PC-9 (cell line): ENCODE results near the gene GALNT2. TPM values are rescaled to one million over a fixed set of nuclear protein-coding genes. Genes with fewer than 3 reads are reported as not detected.
A peak's percentile ranks its signal among the peaks of the same experiment; 100 is the strongest.

Source experiments
- BruUV-seq: library from RNA; stranded (reverse); fragments of 400-500 nt; replicated peaks from 2 replicates; lab custom pipeline; 2021; lab: Mats Ljungman, UMichigan
- CTCF ChIA-PET: fragments of 300-600 bp; sonication (Branson Sonifier 250); formaldehyde crosslinking; loops from one replicate; lab custom pipeline; 2022; ENCODE audit warnings: antibody characterized with exemption; lab: Charles Lee
- POLR2A ChIA-PET: fragments of 300-600 bp; sonication (Branson Sonifier 250); formaldehyde crosslinking; loops from one replicate; lab custom pipeline; 2022; ENCODE audit warnings: antibody characterized with exemption; ENCODE audit not compliant: unreplicated experiment; lab: Charles Lee
- DNase-seq, 2 experiments: peaks; one replicate each; pipeline versions ENCODE4 v3.0.0 to v3.0.0-alpha.2; 2015 to 2022; ENCODE audit warnings: mixed read lengths in 1 of 2
- H2AFZ ChIP-seq: fragments of 200-600 bp; sonication (generic); 2 replicates; pipeline ENCODE4 v1.8.1; 2017; ENCODE audit warnings: antibody characterized with exemption
- H3F3A ChIP-seq: fragments of 200-600 bp; sonication (generic); 2 replicates; pipeline ENCODE4 v1.8.1; 2017; ENCODE audit warnings: antibody characterized with exemption, mild to moderate bottlenecking, low read depth; ENCODE audit not compliant: insufficient read depth
- H3K27ac ChIP-seq: fragments of 200-600 bp; sonication (generic); 2 replicates; pipeline ENCODE4 v1.6.1; 2016; ENCODE audit warnings: mixed run types
- H3K27me3 ChIP-seq: fragments of 200-600 bp; sonication (generic); 2 replicates; pipeline ENCODE4 v1.6.1; 2016; ENCODE audit warnings: low read depth, mixed run types; ENCODE audit not compliant: insufficient read depth
- H3K36me3 ChIP-seq: fragments of 200-600 bp; sonication (generic); 2 replicates; pipeline ENCODE4 v1.6.1; 2016; ENCODE audit warnings: low read depth, mixed run types
- H3K4me1 ChIP-seq: fragments of 200-600 bp; sonication (generic); replicated peaks from 2 replicates; pipeline ENCODE4 v1.6.1; 2016; ENCODE audit warnings: mixed run types; ENCODE audit not compliant: insufficient read depth
- H3K4me2 ChIP-seq: fragments of 200-600 bp; sonication (generic); 2 replicates; pipeline ENCODE4 v1.6.1; 2017; ENCODE audit warnings: mixed run types
- H3K4me3 ChIP-seq: fragments of 200-600 bp; sonication (generic); 2 replicates; pipeline ENCODE4 v1.6.1; 2016; ENCODE audit warnings: mixed run types
- H3K79me2 ChIP-seq: fragments of 200-600 bp; sonication (generic); 2 replicates; pipeline ENCODE4 v1.6.1; 2017; ENCODE audit warnings: low read depth, mixed run types
- H3K9me2 ChIP-seq: fragments of 200-600 bp; sonication (generic); 2 replicates; pipeline ENCODE4 v1.8.1; 2017; ENCODE audit warnings: mild to moderate bottlenecking; ENCODE audit not compliant: insufficient read depth
- H3K9me3 ChIP-seq: fragments of 200-600 bp; sonication (generic); 2 replicates; pipeline ENCODE4 v1.8.1; 2016; ENCODE audit warnings: low read depth; ENCODE audit not compliant: insufficient read depth
- H4K20me1 ChIP-seq: fragments of 200-600 bp; sonication (generic); 2 replicates; pipeline ENCODE4 v1.8.1; 2017; ENCODE audit not compliant: insufficient read depth
- EZH2 ChIP-seq: fragments of 200-600 bp; sonication (generic); IDR thresholded peaks from 2 replicates; pipeline ENCODE4 v1.8.0; 2017; ENCODE audit warnings: antibody characterized with exemption, low read depth
- intact Hi-C: fragments of 100-400 bp; cut with micrococcal nuclease; formaldehyde crosslinking; loops from one replicate; pipeline ENCODE4 v1.10.0; 2022; ENCODE audit not compliant: unreplicated experiment
- total RNA-seq: library from RNA; stranded (reverse); gene quantifications from 2 replicates; pipeline ENCODE4 v1.2.3, GENCODE V29; 2021
- TF ChIP-seq, protein P1 (sequence below): fragments of 200-600 bp; sonication (generic); conservative IDR thresholded peaks from 2 replicates; pipeline ENCODE4 v1.6.1; 2017; ENCODE audit warnings: mixed run types, antibody characterized with exemption, mild to moderate bottlenecking, moderate library complexity

GALNT2 gene
- total RNA-seq, 1 experiment from 2014 or later = 121 TPM

DNA sequence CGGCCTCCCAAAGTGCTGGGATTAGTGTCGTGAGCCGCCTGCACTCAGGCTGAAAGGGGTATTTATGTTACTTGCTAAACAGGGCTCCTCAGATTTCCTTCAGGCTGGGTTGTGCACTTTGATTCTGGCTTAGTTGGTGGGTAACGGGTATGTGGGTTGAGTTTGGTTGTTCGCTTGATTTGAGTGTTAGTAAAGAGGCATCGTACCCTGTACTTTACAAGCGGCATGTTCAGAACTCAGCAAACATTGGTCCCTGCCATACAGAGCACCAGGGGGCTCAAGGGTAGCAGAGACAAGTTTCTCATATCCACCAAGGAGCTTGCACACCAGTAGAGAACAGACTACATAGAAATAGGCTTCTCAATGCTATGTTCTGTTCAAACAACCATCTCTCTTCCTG is 211.3 kb downstream of the GALNT2 start:
- BruUV-seq = no TSS peak
- Histone ChIP-seq H3K4me2 (no peak overlapping the region), H3K4me3 (no peak overlapping the region), H3F3A (peaks cover 16% of the 10 kb centered on the region), H3K27ac (no peak overlapping the region), H3K79me2 (no peaks in the 10 kb centered on the region), H4K20me1 (no peaks in the 10 kb centered on the region), H2AFZ (no peak overlapping the region), H3K36me3 (peaks cover 15% of the 10 kb centered on the region), H3K4me1 (no peaks in the 10 kb centered on the region), H3K9me3 (no peaks in the 10 kb centered on the region), H3K27me3 (no peaks in the 10 kb centered on the region), H3K9me2 (no peaks in the 10 kb centered on the region)
- no peak for DNase-seq
- ChIA-PET POLR2A (no interaction called here), CTCF (no interaction called here)
- TF ChIP-seq, protein P1, sequence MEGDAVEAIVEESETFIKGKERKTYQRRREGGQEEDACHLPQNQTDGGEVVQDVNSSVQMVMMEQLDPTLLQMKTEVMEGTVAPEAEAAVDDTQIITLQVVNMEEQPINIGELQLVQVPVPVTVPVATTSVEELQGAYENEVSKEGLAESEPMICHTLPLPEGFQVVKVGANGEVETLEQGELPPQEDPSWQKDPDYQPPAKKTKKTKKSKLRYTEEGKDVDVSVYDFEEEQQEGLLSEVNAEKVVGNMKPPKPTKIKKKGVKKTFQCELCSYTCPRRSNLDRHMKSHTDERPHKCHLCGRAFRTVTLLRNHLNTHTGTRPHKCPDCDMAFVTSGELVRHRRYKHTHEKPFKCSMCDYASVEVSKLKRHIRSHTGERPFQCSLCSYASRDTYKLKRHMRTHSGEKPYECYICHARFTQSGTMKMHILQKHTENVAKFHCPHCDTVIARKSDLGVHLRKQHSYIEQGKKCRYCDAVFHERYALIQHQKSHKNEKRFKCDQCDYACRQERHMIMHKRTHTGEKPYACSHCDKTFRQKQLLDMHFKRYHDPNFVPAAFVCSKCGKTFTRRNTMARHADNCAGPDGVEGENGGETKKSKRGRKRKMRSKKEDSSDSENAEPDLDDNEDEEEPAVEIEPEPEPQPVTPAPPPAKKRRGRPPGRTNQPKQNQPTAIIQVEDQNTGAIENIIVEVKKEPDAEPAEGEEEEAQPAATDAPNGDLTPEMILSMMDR = no peak
- no peak for TF ChIP-seq EZH2
- intact Hi-C loops = no loop called here

DNA sequence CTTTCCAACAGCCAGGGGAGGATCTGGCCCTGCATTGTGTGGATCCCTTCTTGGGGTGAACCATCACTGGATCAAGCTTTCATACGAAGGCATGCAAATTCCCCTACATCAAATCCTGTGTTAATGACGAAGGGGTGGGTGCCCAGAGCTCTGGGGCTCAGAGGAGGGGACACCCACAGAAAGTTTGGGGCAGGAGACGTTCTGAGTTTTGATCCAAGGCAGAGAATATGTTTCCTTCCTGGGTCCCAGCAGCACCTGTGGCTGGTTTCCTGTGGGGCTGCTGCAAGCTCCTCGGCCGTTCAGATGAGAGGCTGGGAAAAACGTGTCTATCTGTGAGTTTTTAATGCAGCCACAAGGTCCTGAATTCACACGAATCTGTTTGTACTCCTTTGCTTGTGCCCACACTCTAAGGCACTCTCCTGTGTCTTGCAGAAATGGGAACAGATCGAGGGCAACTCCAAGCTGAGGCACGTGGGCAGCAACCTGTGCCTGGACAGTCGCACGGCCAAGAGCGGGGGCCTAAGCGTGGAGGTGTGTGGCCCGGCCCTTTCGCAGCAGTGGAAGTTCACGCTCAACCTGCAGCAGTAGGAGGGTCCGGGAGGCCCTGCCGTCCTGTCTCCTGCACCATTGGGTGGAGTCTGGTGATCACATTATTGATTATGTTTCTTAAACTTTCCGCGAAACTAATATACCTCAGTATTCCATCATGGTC is 212.0 kb downstream of the GALNT2 start:
- peaks cover 15% of the 10 kb centered on the region for H3K36me3 ChIP-seq
- no peaks in the 10 kb centered on the region for H3K4me1 ChIP-seq
- no peak overlapping the region for H3K27ac ChIP-seq
- TF ChIP-seq, protein P1 = no peak
- TF ChIP-seq EZH2 = no peak
- H3F3A ChIP-seq = peaks cover 16% of the 10 kb centered on the region
- POLR2A ChIA-PET = no interaction called here
- no peaks in the 10 kb centered on the region for H3K9me2 ChIP-seq
- CTCF ChIA-PET = no interaction called here
- no peaks in the 10 kb centered on the region for H3K27me3 ChIP-seq
- no peak overlapping the region for H2AFZ ChIP-seq
- H3K4me3 ChIP-seq = no peak overlapping the region
- no peak overlapping the region for H3K4me2 ChIP-seq
- H3K79me2 ChIP-seq = no peaks in the 10 kb centered on the region
- no peak for DNase-seq
- H3K9me3 ChIP-seq = no peaks in the 10 kb centered on the region
- H4K20me1 ChIP-seq = no peaks in the 10 kb centered on the region
- BruUV-seq = no TSS peak
- intact Hi-C loops = no loop called here

DNA sequence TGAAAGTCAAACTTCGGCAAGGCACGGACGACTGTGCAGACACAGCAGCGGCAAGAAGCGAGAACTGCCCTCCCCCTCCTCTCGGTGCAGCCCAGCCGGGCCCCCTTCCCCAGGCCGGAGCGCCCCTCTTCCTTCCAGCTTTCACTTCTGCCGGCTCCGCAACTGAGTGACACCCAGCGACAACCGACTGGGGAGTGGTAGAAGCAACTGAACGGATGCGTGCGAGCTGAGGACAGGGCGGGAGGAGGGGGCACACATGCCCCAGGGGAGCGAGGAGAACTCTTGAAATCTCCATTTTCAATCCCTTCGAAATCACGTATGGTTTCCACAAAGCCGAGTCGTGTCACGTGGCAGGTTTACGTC is 212.5 kb downstream of the GALNT2 start:
- Histone ChIP-seq H3K4me3 (no peak overlapping the region), H3K27me3 (no peaks in the 10 kb centered on the region), H3K27ac (no peak overlapping the region), H3K4me1 (no peaks in the 10 kb centered on the region), H4K20me1 (no peaks in the 10 kb centered on the region), H3K36me3 (peaks cover 11% of the 10 kb centered on the region), H3K79me2 (no peaks in the 10 kb centered on the region), H3K9me2 (no peaks in the 10 kb centered on the region), H3F3A (peaks cover 11% of the 10 kb centered on the region), H3K9me3 (no peaks in the 10 kb centered on the region), H2AFZ (no peak overlapping the region), H3K4me2 (no peak overlapping the region)
- DNase-seq = no peak
- ChIA-PET CTCF (no interaction called here), POLR2A (no interaction called here)
- intact Hi-C loops = no loop called here
- BruUV-seq = TSS peak; percentile 21
- TF ChIP-seq, protein P1 = no peak
- no peak for TF ChIP-seq EZH2
